ENCODE data around the gene ZNF432. TPM values are rescaled to one million over a fixed set of nuclear protein-coding genes. Genes with fewer than 3 reads are reported as not detected.
"Not testable (repeated sequence)": the region's sequence is repeated elsewhere in the genome, so short reads cannot be mapped to it uniquely, and the experiment has no call there.

ZNF432 gene
- total RNA-seq, 2 donors from 2014 or later, result 14.7 to 32.8 TPM

GRCh38 chr19:52028780-52029123 is 19.9 kb downstream of the ZNF432 start:
- peak; percentile 20 for ATAC-seq (replicated peaks)
- Mint-ChIP-seq H3K9me3 (peaks cover 23% of the 10 kb centered on the region), H3K36me3 (ENCODE audit: low read depth) (peaks cover 46% of the 10 kb centered on the region), H3K27ac (peak overlapping the region; percentile 95), H3K4me1 (no peaks in the 10 kb centered on the region), H3K4me3 (peak overlapping the region; percentile 97), H3K27me3 (no peaks in the 10 kb centered on the region)

GRCh38 chr19:52028027-52028779 is 20.4 kb downstream of the ZNF432 start, which contains the start of gene ZNF614:
TSS of gene ZNF614 (minus strand) at chr19:52028379. CDS start at chr19:52025745, 2,634 bp downstream.
- Mint-ChIP-seq H3K36me3 (ENCODE audit: low read depth) (peaks cover 47% of the 10 kb centered on the region), H3K27me3 (no peaks in the 10 kb centered on the region), H3K27ac (peak within 1 kb of the TSS; percentile 95), H3K4me3 (peak within 1 kb of the TSS; percentile 97), H3K4me1 (no peaks in the 10 kb centered on the region), H3K9me3 (peaks cover 21% of the 10 kb centered on the region)
- peak; percentile 97 for ATAC-seq (replicated peaks)

- Mint-ChIP-seq H3K36me3 (ENCODE audit: low read depth) (peaks cover 57% of the 10 kb centered on the region), H3K4me3 (peak overlapping the region; percentile 97), H3K9me3 (peaks cover 22% of the 10 kb centered on the region)
- H3K27ac Mint-ChIP-seq; ATAC-seq (replicated peaks); H3K4me1 Mint-ChIP-seq; H3K27me3 Mint-ChIP-seq: not testable (repeated sequence)
Observed at GRCh38 chr19:52026255-52026990, 22.2 kb downstream of the ZNF432 start.

- not testable (repeated sequence) for H3K4me3 Mint-ChIP-seq; H3K27ac Mint-ChIP-seq; H3K4me1 Mint-ChIP-seq; ATAC-seq (replicated peaks); H3K27me3 Mint-ChIP-seq
- Mint-ChIP-seq H3K36me3 (ENCODE audit: low read depth) (peaks cover 77% of the 10 kb centered on the region), H3K9me3 (peaks cover 30% of the 10 kb centered on the region)
Observed at GRCh38 chr19:52024478-52024877, 24.2 kb downstream of the ZNF432 start.

GRCh38 chr19:52022193-52022592 is 26.4 kb downstream of the ZNF432 start:
- H3K36me3 Mint-ChIP-seq (ENCODE audit: low read depth), result peaks cover 92% of the 10 kb centered on the region
- no peak for ATAC-seq (replicated peaks)
- H3K9me3 Mint-ChIP-seq, result peaks cover 35% of the 10 kb centered on the region
- no peaks in the 10 kb centered on the region for H3K27me3 Mint-ChIP-seq
- H3K4me3 Mint-ChIP-seq, result no peak overlapping the region
- no peak overlapping the region for H3K27ac Mint-ChIP-seq
- no peaks in the 10 kb centered on the region for H3K4me1 Mint-ChIP-seq

- ATAC-seq (replicated peaks), result no peak
- Mint-ChIP-seq H3K4me3 (no peak overlapping the region), H3K9me3 (peaks cover 40% of the 10 kb centered on the region), H3K4me1 (no peaks in the 10 kb centered on the region), H3K36me3 (ENCODE audit: low read depth) (peaks cover 99% of the 10 kb centered on the region), H3K27me3 (no peaks in the 10 kb centered on the region), H3K27ac (no peak overlapping the region)
Observed at GRCh38 chr19:52020506-52020905, 28.1 kb downstream of the ZNF432 start.

- ATAC-seq (replicated peaks), result no peak
- H3K36me3 Mint-ChIP-seq (ENCODE audit: low read depth), result peaks cover 23% of the 10 kb centered on the region
- no peak overlapping the region for H3K27ac Mint-ChIP-seq
- no peaks in the 10 kb centered on the region for H3K27me3 Mint-ChIP-seq
- H3K4me3 Mint-ChIP-seq, result no peak overlapping the region
- H3K9me3 Mint-ChIP-seq, result peaks cover 9% of the 10 kb centered on the region
- peaks cover 9% of the 10 kb centered on the region for H3K4me1 Mint-ChIP-seq
Observed at GRCh38 chr19:52010674-52011073, 38.0 kb downstream of the ZNF432 start.

- no peaks in the 10 kb centered on the region for H3K27me3 Mint-ChIP-seq
- peaks cover 10% of the 10 kb centered on the region for H3K9me3 Mint-ChIP-seq
- peak; percentile 98 for ATAC-seq (replicated peaks)
- H3K36me3 Mint-ChIP-seq (ENCODE audit: low read depth), result peaks cover 33% of the 10 kb centered on the region
- peak within 1 kb of the TSS; percentile 91 for H3K4me3 Mint-ChIP-seq
- peak within 1 kb of the TSS; percentile 94 for H3K27ac Mint-ChIP-seq
- peaks cover 9% of the 10 kb centered on the region for H3K4me1 Mint-ChIP-seq
Observed at GRCh38 chr19:52007806-52008557, 40.7 kb downstream of the ZNF432 start, which contains the start of gene ZNF615. TSS of gene ZNF615 (minus strand) at chr19:52008211. CDS start at chr19:52003711, 4,500 bp downstream.

GRCh38 chr19:52007451-52007805 is 41.2 kb downstream of the ZNF432 start:
- no peaks in the 10 kb centered on the region for H3K27me3 Mint-ChIP-seq
- H3K4me3 Mint-ChIP-seq, result peak overlapping the region; percentile 91
- H3K36me3 Mint-ChIP-seq (ENCODE audit: low read depth), result peaks cover 33% of the 10 kb centered on the region
- H3K27ac Mint-ChIP-seq, result peak overlapping the region; percentile 94
- ATAC-seq (replicated peaks), result peak; percentile 8
- peaks cover 9% of the 10 kb centered on the region for H3K4me1 Mint-ChIP-seq
- peaks cover 12% of the 10 kb centered on the region for H3K9me3 Mint-ChIP-seq

- Mint-ChIP-seq H3K4me1 (no peaks in the 10 kb centered on the region), H3K36me3 (ENCODE audit: low read depth) (peaks cover 59% of the 10 kb centered on the region), H3K9me3 (peaks cover 40% of the 10 kb centered on the region), H3K27ac (no peak overlapping the region), H3K4me3 (no peak overlapping the region), H3K27me3 (no peaks in the 10 kb centered on the region)
- ATAC-seq (replicated peaks), result no peak
Observed at GRCh38 chr19:51994048-51994644, 54.5 kb downstream of the ZNF432 start.

- Mint-ChIP-seq H3K36me3 (ENCODE audit: low read depth) (peaks cover 52% of the 10 kb centered on the region), H3K27me3 (no peaks in the 10 kb centered on the region), H3K4me3 (no peak overlapping the region), H3K4me1 (no peaks in the 10 kb centered on the region), H3K9me3 (peaks cover 47% of the 10 kb centered on the region), H3K27ac (no peak overlapping the region)
- ATAC-seq (replicated peaks), result no peak
Observed at GRCh38 chr19:51993422-51993821, 55.2 kb downstream of the ZNF432 start.

- H3K9me3 Mint-ChIP-seq, result peaks cover 33% of the 10 kb centered on the region
- peak within 1 kb of the TSS; percentile 94 for H3K27ac Mint-ChIP-seq
- peak within 1 kb of the TSS; percentile 92 for H3K4me3 Mint-ChIP-seq
- peaks cover 36% of the 10 kb centered on the region for H3K36me3 Mint-ChIP-seq (ENCODE audit: low read depth)
- H3K27me3 Mint-ChIP-seq, result no peaks in the 10 kb centered on the region
- peaks cover 6% of the 10 kb centered on the region for H3K4me1 Mint-ChIP-seq
- peak; percentile 98 for ATAC-seq (replicated peaks)
Observed at GRCh38 chr19:51986309-51987291, 62.0 kb downstream of the ZNF432 start, which contains the start of gene ZNF350. TSS of gene ZNF350 (minus strand) at chr19:51986840. CDS start at chr19:51974360, 12,480 bp downstream.

GRCh38 chr19:51983361-51983760 is 65.3 kb downstream of the ZNF432 start:
- Mint-ChIP-seq H3K9me3 (peaks cover 29% of the 10 kb centered on the region), H3K4me1 (peaks cover 6% of the 10 kb centered on the region), H3K27ac (no peak overlapping the region), H3K27me3 (no peaks in the 10 kb centered on the region), H3K4me3 (no peak overlapping the region), H3K36me3 (ENCODE audit: low read depth) (peaks cover 69% of the 10 kb centered on the region)
- no peak for ATAC-seq (replicated peaks)
